Measurements from ENCODE around the gene OR4D2. TPM values are rescaled to one million over a fixed set of nuclear protein-coding genes. Genes with fewer than 3 reads are reported as not detected.

Gene OR4D2
- polyA plus RNA-seq, 1 experiment, result not detected

- H3K27ac ChIP-seq (ENCODE audit: low read depth, low read length), result no peak overlapping the region
- CTCF ChIA-PET, result no interaction called here
- no peaks in the 10 kb centered on the region; the same call in 1 of the 2 replicates for H3K9me3 ChIP-seq (ENCODE audit: control insufficient read depth, insufficient read depth, low read length)
- TF ChIP-seq, protein P1, sequence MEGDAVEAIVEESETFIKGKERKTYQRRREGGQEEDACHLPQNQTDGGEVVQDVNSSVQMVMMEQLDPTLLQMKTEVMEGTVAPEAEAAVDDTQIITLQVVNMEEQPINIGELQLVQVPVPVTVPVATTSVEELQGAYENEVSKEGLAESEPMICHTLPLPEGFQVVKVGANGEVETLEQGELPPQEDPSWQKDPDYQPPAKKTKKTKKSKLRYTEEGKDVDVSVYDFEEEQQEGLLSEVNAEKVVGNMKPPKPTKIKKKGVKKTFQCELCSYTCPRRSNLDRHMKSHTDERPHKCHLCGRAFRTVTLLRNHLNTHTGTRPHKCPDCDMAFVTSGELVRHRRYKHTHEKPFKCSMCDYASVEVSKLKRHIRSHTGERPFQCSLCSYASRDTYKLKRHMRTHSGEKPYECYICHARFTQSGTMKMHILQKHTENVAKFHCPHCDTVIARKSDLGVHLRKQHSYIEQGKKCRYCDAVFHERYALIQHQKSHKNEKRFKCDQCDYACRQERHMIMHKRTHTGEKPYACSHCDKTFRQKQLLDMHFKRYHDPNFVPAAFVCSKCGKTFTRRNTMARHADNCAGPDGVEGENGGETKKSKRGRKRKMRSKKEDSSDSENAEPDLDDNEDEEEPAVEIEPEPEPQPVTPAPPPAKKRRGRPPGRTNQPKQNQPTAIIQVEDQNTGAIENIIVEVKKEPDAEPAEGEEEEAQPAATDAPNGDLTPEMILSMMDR (IDR thresholded peaks at IDR 0.05; ENCODE audit: low read depth, low read length), result no peak
- DNase-seq (ENCODE audit: low read depth, low spot score), result no peak
- 0 out of 2 replicates have a peak overlapping the region, but pooled peaks have one; percentile 4 for H3K4me3 ChIP-seq (ENCODE audit: low read depth, low read length)
- POLR2A ChIA-PET, result no interaction called here
- peaks cover 26% of the 10 kb centered on the region for H3K27me3 ChIP-seq (ENCODE audit: control insufficient read depth, insufficient read depth, low read length)
Measured at GRCh38 chr17:58156839-58157803, 9.7 kb upstream of the OR4D2 start.

GRCh38 chr17:58158181-58158580 is 8.6 kb upstream of the OR4D2 start:
- ChIA-PET POLR2A (no interaction called here), CTCF (no interaction called here)
- no peak for DNase-seq (ENCODE audit: low read depth, low spot score)
- Histone ChIP-seq H3K9me3 (ENCODE audit: control insufficient read depth, insufficient read depth, low read length) (no peaks in the 10 kb centered on the region; the same call in 1 of the 2 replicates), H3K27me3 (ENCODE audit: control insufficient read depth, insufficient read depth, low read length) (peaks cover 24% of the 10 kb centered on the region), H3K27ac (ENCODE audit: low read depth, low read length) (no peak overlapping the region), H3K4me3 (ENCODE audit: low read depth, low read length) (no peak overlapping the region)
- TF ChIP-seq, protein P1 (IDR thresholded peaks at IDR 0.05; ENCODE audit: low read depth, low read length), result no peak

GRCh38 chr17:58161566-58161965 is 5.2 kb upstream of the OR4D2 start:
- ChIA-PET CTCF (no interaction called here), POLR2A (no interaction called here)
- DNase-seq (ENCODE audit: low read depth, low spot score), result no peak
- TF ChIP-seq, protein P1 (IDR thresholded peaks at IDR 0.05; ENCODE audit: low read depth, low read length), result no peak
- Histone ChIP-seq H3K9me3 (ENCODE audit: control insufficient read depth, insufficient read depth, low read length) (no peaks in the 10 kb centered on the region; the same call in 1 of the 2 replicates), H3K4me3 (ENCODE audit: low read depth, low read length) (no peak overlapping the region), H3K27me3 (ENCODE audit: control insufficient read depth, insufficient read depth, low read length) (peaks cover 18% of the 10 kb centered on the region), H3K27ac (ENCODE audit: low read depth, low read length) (no peak overlapping the region)

- no peak overlapping the region for H3K4me3 ChIP-seq (ENCODE audit: low read depth, low read length)
- H3K27me3 ChIP-seq (ENCODE audit: control insufficient read depth, insufficient read depth, low read length), result peaks cover 4% of the 10 kb centered on the region
- no peak overlapping the region for H3K27ac ChIP-seq (ENCODE audit: low read depth, low read length)
- H3K9me3 ChIP-seq (ENCODE audit: control insufficient read depth, insufficient read depth, low read length), result no peaks in the 10 kb centered on the region
- TF ChIP-seq, protein P1 (IDR thresholded peaks at IDR 0.05; ENCODE audit: low read depth, low read length), result no peak
- ChIA-PET POLR2A (no interaction called here), CTCF (no interaction called here)
- DNase-seq (ENCODE audit: low read depth, low spot score), result no peak
Measured at GRCh38 chr17:58165981-58166380, 801 bp upstream of the OR4D2 start.

GRCh38 chr17:58170622-58171021 is 3.8 kb downstream of the OR4D2 start:
- H3K9me3 ChIP-seq (ENCODE audit: control insufficient read depth, insufficient read depth, low read length), result no peaks in the 10 kb centered on the region
- H3K27me3 ChIP-seq (ENCODE audit: control insufficient read depth, insufficient read depth, low read length), result peaks cover 2% of the 10 kb centered on the region
- TF ChIP-seq, protein P1 (IDR thresholded peaks at IDR 0.05; ENCODE audit: low read depth, low read length), result no peak
- H3K4me3 ChIP-seq (ENCODE audit: low read depth, low read length), result no peak overlapping the region
- CTCF ChIA-PET, result no interaction called here
- no peak overlapping the region for H3K27ac ChIP-seq (ENCODE audit: low read depth, low read length)
- DNase-seq (ENCODE audit: low read depth, low spot score), result no peak
- POLR2A ChIA-PET, result no interaction called here
